A204.1 (cell line): Measurements from ENCODE around the gene PI4KA.
"Not testable (repeated sequence)": the region's sequence is repeated elsewhere in the genome, so short reads cannot be mapped to it uniquely, and the experiment has no call there.

Experiments
- FAIRE-seq: peaks from 2 replicates; lab custom pipeline; 2012; peaks lifted over from hg19 to GRCh38; lab: Jason Lieb, UNC

PI4KA gene

GRCh38 chr22:20847318-20847822 lies 11.2 kb downstream of the PI4KA start:
- no peak for FAIRE-seq

GRCh38 chr22:20844055-20845037 lies 14.3 kb downstream of the PI4KA start:
- no peak for FAIRE-seq

DNA sequence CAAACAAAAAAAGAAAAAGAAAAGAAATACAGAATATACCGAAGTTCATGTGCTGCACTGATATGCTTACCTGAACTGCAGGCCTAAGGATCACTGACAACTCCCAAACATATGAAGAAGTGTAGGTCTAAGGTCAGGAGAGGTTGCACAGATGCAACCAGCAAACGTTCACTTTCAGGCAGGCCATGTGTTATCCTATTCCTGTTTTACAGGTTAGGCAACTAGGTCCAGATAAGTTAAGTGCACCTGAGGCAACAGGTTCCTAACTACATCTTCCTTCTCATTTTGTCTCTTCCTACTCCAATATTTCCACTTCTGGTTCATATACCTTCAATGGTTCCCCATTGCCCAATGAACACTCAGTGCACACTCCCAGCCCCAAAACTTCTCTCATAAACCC lies 15.1 kb downstream of the PI4KA start:
- no peak for FAIRE-seq

DNA sequence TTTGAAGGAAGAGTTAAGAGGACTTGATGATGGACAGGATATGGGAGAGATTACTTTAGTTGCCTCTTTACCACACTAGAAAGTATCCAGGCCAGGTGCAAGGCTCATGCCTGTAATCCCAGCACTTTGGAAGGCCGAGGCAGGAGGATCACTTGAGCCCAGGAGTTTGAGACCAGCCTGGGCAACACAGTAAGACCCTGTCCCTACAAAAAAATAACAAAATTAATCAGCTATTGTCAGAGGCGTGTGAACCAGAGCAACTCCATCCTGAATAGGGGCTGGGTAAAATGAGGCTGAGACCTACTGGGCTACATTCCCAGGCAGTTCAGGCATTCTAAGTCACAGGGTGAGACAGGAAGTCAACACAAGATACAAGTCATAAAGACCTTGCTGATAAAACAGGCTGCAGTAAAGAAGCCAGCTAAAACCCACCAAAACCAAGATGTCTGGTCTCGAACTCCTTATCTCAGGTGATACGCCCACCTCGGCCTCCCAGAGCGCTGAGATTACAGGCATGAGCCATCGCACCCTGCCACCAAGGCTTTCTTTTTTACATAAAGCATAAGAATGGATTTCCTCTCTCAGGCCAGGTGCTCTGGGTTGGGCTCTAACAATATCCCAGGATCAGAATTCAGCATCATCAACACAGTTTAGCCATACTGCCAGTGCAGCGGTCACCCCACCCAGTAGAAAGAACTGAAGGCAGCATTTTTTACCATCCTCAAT lies 17.8 kb downstream of the PI4KA start:
- no peak for FAIRE-seq

- FAIRE-seq, result no peak
Measured at GRCh38 chr22:20839837-20840645, 18.6 kb downstream of the PI4KA start.

DNA sequence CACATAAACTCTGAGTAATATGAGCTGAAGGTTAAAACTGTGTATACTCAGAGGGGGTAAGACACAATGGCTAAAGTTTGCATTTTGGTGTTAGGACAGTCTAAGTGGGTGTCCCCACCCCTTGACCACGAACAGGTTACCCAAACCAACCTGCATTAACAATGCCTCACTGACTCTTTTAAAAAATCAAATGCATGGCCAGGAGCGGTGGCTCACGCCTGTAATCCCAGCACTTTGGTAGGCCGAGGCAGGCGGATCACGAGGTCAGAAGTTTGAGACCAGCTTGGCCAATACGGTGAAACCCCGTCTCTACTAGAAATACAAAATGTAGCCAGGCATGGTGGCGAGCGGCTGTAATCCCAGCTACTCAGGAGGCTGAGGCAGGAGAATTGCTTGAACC lies 19.3 kb downstream of the PI4KA start:
- FAIRE-seq, result not testable (repeated sequence)

DNA sequence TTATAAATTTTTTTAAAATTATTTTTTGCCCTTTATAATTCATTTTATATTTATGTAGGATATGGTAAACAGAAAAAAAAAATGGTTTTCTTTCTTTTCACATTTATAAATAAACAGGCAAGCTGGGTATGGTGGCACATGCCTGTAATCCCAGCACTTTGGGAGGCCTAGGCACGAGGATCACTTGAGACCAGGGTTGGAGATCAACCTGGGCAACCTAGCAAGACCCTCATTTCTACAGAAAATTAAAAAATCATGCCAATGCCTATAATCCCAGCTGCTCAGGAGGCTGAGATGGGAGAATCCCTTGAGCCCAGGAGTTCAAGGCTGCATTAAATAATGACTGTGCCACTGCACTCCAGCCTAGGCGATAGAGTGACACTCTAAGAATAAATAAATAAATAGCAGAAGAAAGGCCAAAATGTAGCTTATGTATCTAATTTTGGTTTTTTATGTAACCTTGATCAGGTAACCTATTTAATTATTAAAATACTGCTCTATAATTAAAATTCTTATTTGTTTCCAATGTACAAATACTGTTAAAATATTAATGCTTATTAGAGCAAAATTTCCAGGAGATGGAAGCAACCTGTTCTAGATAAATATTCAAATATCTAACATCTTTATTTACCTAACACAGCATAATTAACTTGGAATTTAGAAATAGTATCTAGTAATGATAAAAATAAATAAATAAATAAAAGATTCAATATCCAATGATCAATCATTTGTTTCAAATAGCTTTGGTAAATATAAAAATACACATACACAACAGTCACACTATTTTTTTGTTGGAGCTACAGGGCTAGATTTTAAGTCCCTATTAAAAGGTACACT lies 21.4 kb downstream of the PI4KA start:
- FAIRE-seq, result no peak

DNA sequence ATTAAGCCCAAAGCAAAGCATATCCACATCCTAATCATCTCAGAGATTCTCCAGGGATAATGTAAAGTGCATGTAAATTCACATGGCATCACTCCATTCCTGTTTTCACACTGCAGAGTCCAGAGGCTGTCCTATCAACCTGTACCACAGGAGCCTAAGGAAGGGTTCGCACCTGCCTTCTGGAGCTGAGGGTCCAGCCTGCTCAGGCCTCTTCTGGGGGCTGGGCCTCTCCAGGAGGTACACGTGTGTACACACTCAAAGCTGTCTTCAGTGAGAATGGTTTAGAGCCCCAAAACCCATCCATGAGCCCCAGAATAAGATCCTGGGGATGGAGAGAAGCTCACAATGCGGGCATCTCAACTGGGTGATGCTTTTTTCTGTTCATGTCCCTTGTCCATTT lies 23.9 kb downstream of the PI4KA start:
- FAIRE-seq, result no peak

DNA sequence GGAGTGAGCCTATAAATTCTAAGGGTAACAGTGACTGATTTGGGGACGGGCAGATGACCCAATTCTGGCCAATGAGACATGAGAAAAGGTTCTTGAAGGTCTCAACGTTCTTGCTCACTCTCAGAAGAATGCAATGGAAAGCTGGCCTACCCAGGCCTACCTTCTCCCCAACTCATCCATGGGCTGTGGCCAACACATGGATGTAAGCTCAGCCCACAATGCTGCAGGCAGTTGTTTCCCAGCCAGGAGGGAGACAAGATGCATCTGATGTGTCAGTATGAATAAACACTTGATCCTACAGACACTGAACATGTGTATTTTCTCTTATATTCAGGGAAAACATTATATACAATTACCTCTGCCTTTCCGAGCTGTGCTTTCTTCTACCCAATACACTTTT lies 24.4 kb downstream of the PI4KA start:
- FAIRE-seq, result no peak

DNA sequence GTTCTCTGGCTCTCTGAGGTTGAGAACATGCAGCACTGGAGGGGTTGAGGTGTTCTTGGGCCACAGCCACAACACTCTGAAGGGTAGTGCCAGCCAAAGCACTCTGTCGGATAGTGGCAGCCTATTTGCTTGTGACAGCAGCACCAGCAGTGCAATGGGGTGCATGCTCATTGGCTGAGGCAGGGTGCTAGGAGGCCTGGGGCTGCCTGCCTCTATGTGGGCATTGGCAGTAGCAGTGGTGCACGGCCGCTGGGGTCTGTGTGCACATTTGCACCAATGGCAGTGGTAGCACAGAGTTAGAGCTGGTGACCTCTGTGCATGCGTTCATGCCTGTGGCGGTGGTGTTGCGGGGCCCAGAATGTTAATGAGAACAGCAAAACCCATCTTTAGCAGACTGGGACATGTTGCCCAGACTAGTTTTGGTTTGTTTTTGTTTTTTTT lies 25.4 kb downstream of the PI4KA start:
- FAIRE-seq, result no peak

- no peak for FAIRE-seq
Measured at GRCh38 chr22:20829491-20830134, 29.0 kb downstream of the PI4KA start.

- FAIRE-seq, result not testable (repeated sequence)
Measured at GRCh38 chr22:20826373-20827152, 32.0 kb downstream of the PI4KA start.

- FAIRE-seq, result no peak
Measured at GRCh38 chr22:20825624-20826023, 33.0 kb downstream of the PI4KA start.

- not testable (repeated sequence) for FAIRE-seq
Measured at GRCh38 chr22:20825216-20825615, 33.4 kb downstream of the PI4KA start.

DNA sequence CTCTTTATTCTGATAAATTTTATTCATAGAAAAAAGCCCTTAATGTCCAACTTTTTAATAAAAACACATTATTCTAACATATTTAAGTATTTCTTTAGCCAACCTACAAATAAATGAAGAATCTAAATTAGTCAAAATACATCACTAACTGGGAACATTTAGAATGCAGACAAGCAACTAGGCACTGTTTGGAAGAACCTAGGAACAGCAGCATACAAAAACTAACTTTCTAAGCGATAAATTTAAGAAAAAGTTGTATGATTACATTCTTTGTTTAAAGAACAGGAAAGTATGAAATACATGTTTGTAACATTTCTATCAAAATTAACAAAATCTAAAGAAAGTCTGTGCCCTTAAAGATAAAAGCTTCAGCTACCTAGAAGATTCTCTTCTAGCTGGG lies 35.3 kb downstream of the PI4KA start:
- FAIRE-seq, result no peak

GRCh38 chr22:20822240-20822639 lies 36.4 kb downstream of the PI4KA start:
- no peak for FAIRE-seq

GRCh38 chr22:20821717-20822239 lies 36.8 kb downstream of the PI4KA start:
- not testable (repeated sequence) for FAIRE-seq

DNA sequence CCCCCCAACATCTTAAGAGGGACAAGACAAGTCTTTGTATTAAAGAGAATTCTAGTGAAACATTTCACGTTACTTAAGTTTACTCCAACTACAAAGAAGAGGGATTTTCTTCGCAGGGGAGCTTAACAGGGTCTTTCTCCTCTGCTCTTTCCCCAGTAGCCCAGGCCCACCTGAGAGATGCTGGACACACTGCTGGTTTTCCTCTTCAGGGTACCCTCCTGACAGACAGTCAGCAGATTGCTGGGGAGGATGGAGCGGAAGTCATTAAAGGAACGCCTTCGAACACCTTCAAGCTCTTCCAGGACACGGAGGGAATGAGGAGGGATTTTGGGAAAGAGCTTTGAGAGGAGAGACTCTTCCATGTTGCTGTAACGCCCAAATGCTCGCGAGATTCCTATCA lies 39.1 kb downstream of the PI4KA start:
- no peak for FAIRE-seq

- FAIRE-seq, result no peak
Measured at GRCh38 chr22:20818471-20818870, 40.1 kb downstream of the PI4KA start.

DNA sequence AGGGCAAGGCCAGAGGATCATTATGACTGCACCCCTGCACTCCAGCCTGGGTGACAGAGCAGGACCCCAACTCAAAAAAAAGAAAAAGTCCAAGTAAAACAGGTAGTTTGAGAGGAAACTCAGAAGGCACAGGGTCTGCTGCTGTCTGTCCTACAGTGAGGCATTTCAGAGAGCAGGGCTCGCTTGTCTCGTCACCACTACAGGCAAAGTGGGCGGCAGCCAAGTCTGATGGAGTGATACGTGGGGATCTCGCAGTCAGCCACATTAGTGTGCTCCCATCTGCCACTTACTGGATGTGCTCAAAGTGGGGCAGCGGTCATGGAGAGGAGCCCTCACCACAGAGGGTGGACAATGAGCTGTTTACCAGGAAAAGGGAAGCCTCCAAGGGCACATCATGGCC lies 42.1 kb downstream of the PI4KA start:
- no peak for FAIRE-seq
